MCF 10A (cell line): ENCODE data around the gene TAS2R42. TPM values are rescaled to one million over a fixed set of nuclear protein-coding genes. Genes with fewer than 3 reads are reported as not detected.

ENCODE experiments used
- BruUV-seq: library from RNA; stranded (reverse); fragments of 400-500 nt; replicated peaks from 2 replicates; lab custom pipeline; 2021; lab: Mats Ljungman, UMichigan
- CTCF ChIA-PET: fragments of 300-600 bp; sonication (Branson Sonifier 250); formaldehyde crosslinking; extraction: SDS; loops from one replicate; lab custom pipeline; 2021; ENCODE audit warnings: antibody characterized with exemption, inconsistent platforms; lab: Yijun Ruan, JAX
- POLR2A ChIA-PET: fragments of 300-600, 350-650 bp; sonication (Branson Sonifier 250); formaldehyde crosslinking; extraction: SDS; loops from one replicate; lab custom pipeline; 2020; ENCODE audit warnings: antibody characterized with exemption, inconsistent platforms; lab: Yijun Ruan, JAX
- DNase-seq: peaks from one replicate; pipeline ENCODE4 v3.0.0-alpha.2; 2018; ENCODE audit not compliant: unreplicated experiment
- H3K27ac Mint-ChIP-seq: one replicate; pipeline ENCODE4 v1.8.0; 2022; ENCODE audit warnings: mild to moderate bottlenecking, low read depth, mixed read lengths; ENCODE audit not compliant: unreplicated experiment
- H3K27me3 Mint-ChIP-seq: one replicate; pipeline ENCODE4 v1.8.0; 2022; ENCODE audit warnings: mixed read lengths; ENCODE audit not compliant: insufficient read depth, unreplicated experiment
- H3K36me3 Mint-ChIP-seq: one replicate; pipeline ENCODE4 v1.8.0; 2022; ENCODE audit warnings: mild to moderate bottlenecking, moderate library complexity, mixed read lengths; ENCODE audit not compliant: insufficient read depth, unreplicated experiment
- H3K4me1 Mint-ChIP-seq: one replicate; pipeline ENCODE4 v1.8.0; 2022; ENCODE audit warnings: mixed read lengths; ENCODE audit not compliant: insufficient read depth, unreplicated experiment
- H3K4me3 Mint-ChIP-seq: one replicate; pipeline ENCODE4 v1.8.0; 2022; ENCODE audit warnings: mild to moderate bottlenecking, moderate library complexity, mixed read lengths; ENCODE audit not compliant: unreplicated experiment
- H3K9me3 Mint-ChIP-seq: one replicate; pipeline ENCODE4 v1.8.0; 2022; ENCODE audit warnings: mixed read lengths; ENCODE audit not compliant: unreplicated experiment
- intact Hi-C: fragments of 100-400 bp; cut with micrococcal nuclease; formaldehyde crosslinking; loops from 2 replicates; pipeline ENCODE4 v1.14.1; 2022
- total RNA-seq: library from RNA; stranded (reverse); gene quantifications from 2 replicates; pipeline ENCODE4 v1.2.3, GENCODE V29; 2022
- TF ChIP-seq, protein P1 (sequence below): fragments of 200-600 bp; IDR thresholded peaks from one replicate; pipeline ENCODE4 v1.8.0; 2022; ENCODE audit warnings: antibody characterized with exemption, mild to moderate bottlenecking; ENCODE audit not compliant: unreplicated experiment

TAS2R42 gene
- total RNA-seq, 1 experiment from 2014 or later = not detected

DNA sequence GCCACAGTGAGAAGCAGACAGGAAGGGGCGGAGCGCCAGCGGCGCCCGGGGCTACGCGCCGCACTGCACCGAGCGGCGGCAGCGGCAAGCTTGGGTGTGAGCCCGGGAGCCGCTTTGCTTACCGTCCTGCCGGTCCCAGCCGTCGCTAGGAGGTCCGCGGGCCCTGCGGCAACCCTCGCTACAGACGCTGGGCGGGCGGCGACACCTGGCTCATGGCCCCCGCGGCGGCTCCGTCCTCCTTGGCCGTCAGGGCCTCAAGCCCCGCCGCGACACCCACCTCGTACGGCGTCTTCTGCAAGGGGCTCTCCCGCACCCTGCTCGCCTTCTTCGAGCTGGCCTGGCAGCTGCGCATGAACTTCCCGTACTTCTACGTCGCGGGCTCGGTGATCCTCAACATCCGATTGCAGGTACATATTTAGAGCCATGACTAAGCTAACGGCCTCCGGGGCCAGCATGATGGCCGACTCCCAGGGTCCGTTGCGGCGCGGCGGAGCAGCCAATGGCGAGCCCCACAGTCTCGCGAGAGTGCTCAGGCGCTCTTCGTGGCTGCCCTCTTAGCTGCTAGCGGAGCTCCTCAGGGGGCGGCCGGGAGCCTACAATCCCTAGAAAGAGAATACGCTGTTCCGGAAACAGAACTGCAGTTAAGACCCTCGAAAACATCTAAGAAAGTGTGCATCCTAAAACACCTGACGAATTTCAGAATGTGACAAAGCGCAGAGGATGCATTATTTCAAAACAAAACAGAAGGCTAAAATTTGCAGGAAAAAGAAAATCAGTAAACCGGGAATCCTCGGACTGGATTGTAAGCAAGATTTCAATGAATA is 15.4 kb downstream of the TAS2R42 start, which contains the start of gene SMIM10L1:
SMIM10L1 (plus strand) TSS at position 50 of the 824 bp plus-strand sequence; CDS start at position 213, 163 bp downstream.
- no peaks in the 10 kb centered on the region for H3K9me3 Mint-ChIP-seq
- BruUV-seq = no TSS peak
- peaks cover 8% of the 10 kb centered on the region for H3K36me3 Mint-ChIP-seq
- H3K27me3 Mint-ChIP-seq = no peaks in the 10 kb centered on the region
- H3K4me3 Mint-ChIP-seq = peak within 1 kb of the TSS; percentile 99
- peak within 1 kb of the TSS; percentile 98 for H3K27ac Mint-ChIP-seq
- TF ChIP-seq, protein P1, sequence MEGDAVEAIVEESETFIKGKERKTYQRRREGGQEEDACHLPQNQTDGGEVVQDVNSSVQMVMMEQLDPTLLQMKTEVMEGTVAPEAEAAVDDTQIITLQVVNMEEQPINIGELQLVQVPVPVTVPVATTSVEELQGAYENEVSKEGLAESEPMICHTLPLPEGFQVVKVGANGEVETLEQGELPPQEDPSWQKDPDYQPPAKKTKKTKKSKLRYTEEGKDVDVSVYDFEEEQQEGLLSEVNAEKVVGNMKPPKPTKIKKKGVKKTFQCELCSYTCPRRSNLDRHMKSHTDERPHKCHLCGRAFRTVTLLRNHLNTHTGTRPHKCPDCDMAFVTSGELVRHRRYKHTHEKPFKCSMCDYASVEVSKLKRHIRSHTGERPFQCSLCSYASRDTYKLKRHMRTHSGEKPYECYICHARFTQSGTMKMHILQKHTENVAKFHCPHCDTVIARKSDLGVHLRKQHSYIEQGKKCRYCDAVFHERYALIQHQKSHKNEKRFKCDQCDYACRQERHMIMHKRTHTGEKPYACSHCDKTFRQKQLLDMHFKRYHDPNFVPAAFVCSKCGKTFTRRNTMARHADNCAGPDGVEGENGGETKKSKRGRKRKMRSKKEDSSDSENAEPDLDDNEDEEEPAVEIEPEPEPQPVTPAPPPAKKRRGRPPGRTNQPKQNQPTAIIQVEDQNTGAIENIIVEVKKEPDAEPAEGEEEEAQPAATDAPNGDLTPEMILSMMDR = no peak
- peak; percentile 95 for DNase-seq
- intact Hi-C loops = loop anchor here (5.0 kb wide), 1 partner anchor 229 kb away; no protein-coding TSS in a partner anchor
- ChIA-PET POLR2A (interaction anchor here (0.7 to 4.2 kb wide), 30 partner anchors 8 to 1548 kb away, joined by 3 to 36 read pairs (median 4); partner anchors contain the start of genes MAGOHB, TAS2R14 and YBX3), CTCF (interaction anchor here (0.5 to 1.6 kb wide), 10 partner anchors 9 to 868 kb away, joined by 3 to 5 read pairs (median 3); no protein-coding TSS in a partner anchor)
- peaks cover 48% of the 10 kb centered on the region for H3K4me1 Mint-ChIP-seq

DNA sequence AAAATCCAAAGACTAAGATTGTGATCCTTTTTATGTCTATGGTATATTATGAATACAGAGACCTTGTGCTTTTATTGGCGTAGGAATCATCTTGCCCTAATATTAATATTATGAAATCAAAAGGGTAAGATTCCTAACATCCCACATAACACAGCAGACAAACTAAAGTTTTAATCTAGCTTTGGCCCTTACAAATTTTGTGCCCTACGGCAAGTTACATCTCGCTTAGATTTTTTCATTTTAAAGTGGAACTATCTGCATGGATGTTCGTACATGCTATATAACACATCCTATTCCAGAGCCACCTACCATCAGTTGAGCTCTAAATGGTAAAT is 16.0 kb downstream of the TAS2R42 start:
- peaks cover 13% of the 10 kb centered on the region for H3K36me3 Mint-ChIP-seq
- CTCF ChIA-PET = interaction anchor here (0.5 to 1.6 kb wide), 5 partner anchors 8 to 318 kb away, joined by 3 to 4 read pairs (median 3); no protein-coding TSS in a partner anchor
- intact Hi-C loops = loop anchor here (5.0 kb wide), 1 partner anchor 228 kb away; no protein-coding TSS in a partner anchor
- no TSS peak for BruUV-seq
- H3K27ac Mint-ChIP-seq = peak overlapping the region; percentile 98
- POLR2A ChIA-PET = interaction anchor here (0.9 to 4.2 kb wide), 20 partner anchors 8 to 1549 kb away, joined by 3 to 36 read pairs (median 5); partner anchors contain the start of genes MAGOHB, TAS2R14 and YBX3
- H3K9me3 Mint-ChIP-seq = no peaks in the 10 kb centered on the region
- DNase-seq = no peak
- no peaks in the 10 kb centered on the region for H3K27me3 Mint-ChIP-seq
- H3K4me3 Mint-ChIP-seq = peak overlapping the region; percentile 99
- H3K4me1 Mint-ChIP-seq = peaks cover 45% of the 10 kb centered on the region
- TF ChIP-seq, protein P1 = no peak

DNA sequence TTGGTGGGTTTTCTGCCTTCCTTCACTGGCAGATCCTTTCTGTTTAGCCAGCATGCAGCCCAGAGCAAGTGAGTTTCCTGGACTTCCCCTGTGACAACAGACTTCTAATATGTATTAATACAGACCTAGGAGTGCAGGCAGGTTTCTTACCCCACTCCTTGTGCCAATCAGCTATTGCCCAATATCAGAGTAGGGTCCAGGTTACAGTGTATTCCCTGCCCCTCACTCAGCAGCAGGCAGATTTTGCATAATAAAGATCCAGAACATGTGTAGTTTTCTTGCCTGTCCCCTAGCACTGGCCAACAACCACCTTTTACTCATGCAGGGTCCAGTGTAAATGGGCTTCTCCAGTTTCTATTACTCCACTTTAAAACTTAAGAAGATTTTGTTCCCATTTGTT is 20.4 kb downstream of the TAS2R42 start:
- Mint-ChIP-seq H3K27ac (no peak overlapping the region), H3K4me3 (no peak overlapping the region), H3K4me1 (peaks cover 28% of the 10 kb centered on the region), H3K9me3 (no peaks in the 10 kb centered on the region), H3K36me3 (peaks cover 30% of the 10 kb centered on the region), H3K27me3 (no peaks in the 10 kb centered on the region)
- DNase-seq = no peak
- ChIA-PET CTCF (no interaction called here), POLR2A (interaction anchor here (0.6 kb wide), 1 partner anchor 8 kb away, joined by 4 read pairs; no protein-coding TSS in a partner anchor)
- TF ChIP-seq, protein P1 = no peak
- BruUV-seq = no TSS peak
- intact Hi-C loops = no loop called here

- no peak overlapping the region for H3K27ac Mint-ChIP-seq
- ChIA-PET CTCF (interaction anchor here (0.6 to 0.7 kb wide), 2 partner anchors 290 to 321 kb away, joined by 3 read pairs; no protein-coding TSS in a partner anchor), POLR2A (interaction anchor here (2.8 kb wide), 1 partner anchor 7 kb away, joined by 19 read pairs; the partner anchor contains the start of gene SMIM10L1)
- H3K27me3 Mint-ChIP-seq = no peaks in the 10 kb centered on the region
- H3K36me3 Mint-ChIP-seq = peaks cover 37% of the 10 kb centered on the region
- TF ChIP-seq, protein P1 = no peak
- H3K9me3 Mint-ChIP-seq = no peaks in the 10 kb centered on the region
- peaks cover 22% of the 10 kb centered on the region for H3K4me1 Mint-ChIP-seq
- H3K4me3 Mint-ChIP-seq = no peak overlapping the region
- no TSS peak for BruUV-seq
- DNase-seq = no peak
- intact Hi-C loops = no loop called here
Measured at GRCh38 chr12:11164384-11164783, 22.4 kb downstream of the TAS2R42 start.
